Mammary epithelial cell (primary cell): ENCODE results near the gene AGXT.
"Not testable (repeated sequence)": the region's sequence is repeated elsewhere in the genome, so short reads cannot be mapped to it uniquely, and the experiment has no call there.

Experiments used
- CTCF ChIP-seq, 2 donors: IDR thresholded peaks in 1 of 2; conservative IDR thresholded peaks in 1 of 2; 2 replicates each; pipeline ENCODE4 v1.5.1; 2011 to 2012; ENCODE audit warnings: inconsistent platforms in 2 of 2, low read length in 2 of 2, mild to moderate bottlenecking in 2 of 2, control low read depth in 1 of 2, low read depth in 1 of 2; ENCODE audit not compliant: insufficient read depth in 1 of 2; ENCODE audit errors: extremely low read depth in 1 of 2
- EZH2 ChIP-seq: IDR thresholded peaks from 2 replicates; pipeline ENCODE4 v1.6.1; 2012; ENCODE audit warnings: low read length, inconsistent platforms, borderline replicate concordance

- TF ChIP-seq EZH2; CTCF (conservative IDR thresholded peaks at IDR 0.05 in 1 of 2, IDR thresholded peaks at IDR 0.05 in 1 of 2; ENCODE audit: extremely low read depth in 1 of 2, insufficient read depth in 1 of 2, low read depth in 1 of 2, low read length in 2 of 2): not testable (repeated sequence)
Observed at GRCh38 chr2:240846309-240846708, 22.3 kb upstream of the AGXT start.
